GM23248 (cell line): ENCODE results near the gene MILR1.

ENCODE experiments used
- EZH2 ChIP-seq: fragments of 200-600 bp; sonication (generic); IDR thresholded peaks from 2 replicates; pipeline ENCODE4 v1.6.1; 2018; ENCODE audit warnings: antibody characterized with exemption, mild to moderate bottlenecking; ENCODE audit not compliant: insufficient read depth, poor library complexity, severe bottlenecking
- EZH2phosphoT487 ChIP-seq: fragments of 200-600 bp; sonication (generic); IDR thresholded peaks from 2 replicates; pipeline ENCODE4 v1.6.1; 2018; ENCODE audit warnings: antibody characterized with exemption, moderate library complexity, mild to moderate bottlenecking, low read depth; ENCODE audit not compliant: insufficient read depth

GRCh38 chr17:64461788-64462187 is 12.9 kb downstream of the MILR1 start:
- no peak for TF ChIP-seq EZH2
- no peak for TF ChIP-seq EZH2phosphoT487
